HepG2 (cell line): ENCODE results near the gene P2RX5. TPM values are rescaled to one million over a fixed set of nuclear protein-coding genes. Genes with fewer than 3 reads are reported as not detected.

ENCODE experiments used
- CBX2 ChIP-seq, 2 experiments: fragments of 200-600 bp in 1 of 2; sonication (generic); formaldehyde crosslinking in 1 of 2; IDR thresholded peaks; 2 replicates each; pipeline versions ENCODE4 v1.7.0 to v1.8.1; 2018 to 2022; ENCODE audit warnings: low read depth in 2 of 2, low read length in 1 of 2, mild to moderate bottlenecking in 1 of 2, missing genetic modification reagents in 1 of 2
- EP300 ChIP-seq, 3 experiments: sonication (generic) in 1 of 3; formaldehyde crosslinking in 1 of 3; IDR thresholded peaks; 2 replicates each; pipeline versions ENCODE4 v1.5.1 to v1.6.1; 2011 to 2020; ENCODE audit warnings: low read depth in 2 of 3, low read length in 2 of 3, borderline replicate concordance in 1 of 3, improper control_type of control experiment in 1 of 3, mild to moderate bottlenecking in 1 of 3, missing genetic modification reagents in 1 of 3, moderate library complexity in 1 of 3
- HIC2 ChIP-seq: sonication (generic); formaldehyde crosslinking; IDR thresholded peaks from 2 replicates; pipeline ENCODE4 v1.9.0; 2022; ENCODE audit warnings: low read depth, missing genetic modification reagents
- IKZF5 ChIP-seq: IDR thresholded peaks from 2 replicates; pipeline ENCODE4 v1.6.1; 2018; ENCODE audit warnings: missing genetic modification reagents, mild to moderate bottlenecking, missing compliant biosample characterization
- JUN ChIP-seq: sonication (generic); formaldehyde crosslinking; IDR thresholded peaks from 2 replicates; pipeline ENCODE4 v1.4.0; 2020; ENCODE audit warnings: mild to moderate bottlenecking, missing genetic modification reagents
- KLF13 ChIP-seq: sonication (generic); formaldehyde crosslinking; IDR thresholded peaks from 2 replicates; pipeline ENCODE4 v1.4.0; 2020; ENCODE audit warnings: mild to moderate bottlenecking, missing genetic modification reagents
- LCORL ChIP-seq, 2 experiments: fragments of 450-650 bp in 1 of 2; sonication (generic) in 1 of 2; formaldehyde crosslinking in 1 of 2; IDR thresholded peaks; 2 replicates each; pipeline versions ENCODE4 v1.5.0 to v1.6.1; 2017 to 2020; ENCODE audit warnings: antibody characterized with exemption in 1 of 2, missing genetic modification reagents in 1 of 2
- MEIS2 ChIP-seq: sonication (generic); formaldehyde crosslinking; IDR thresholded peaks from 2 replicates; pipeline ENCODE4 v1.9.0; 2021; ENCODE audit warnings: mild to moderate bottlenecking, missing genetic modification reagents
- SMARCC2 ChIP-seq: fragments of 450-650 bp; IDR thresholded peaks from 2 replicates; pipeline ENCODE4 v1.6.1; 2017; ENCODE audit warnings: antibody characterized with exemption, mild to moderate bottlenecking
- TFAP4 ChIP-seq: sonication (generic); IDR thresholded peaks from 2 replicates; pipeline ENCODE4 v1.6.1; 2016; ENCODE audit warnings: low read depth, borderline replicate concordance
- TMF1 ChIP-seq: sonication (generic); formaldehyde crosslinking; IDR thresholded peaks from 2 replicates; pipeline ENCODE4 v1.8.1; 2022; ENCODE audit warnings: low read depth, missing genetic modification reagents
- ZBTB49 ChIP-seq: sonication (generic); formaldehyde crosslinking; IDR thresholded peaks from 2 replicates; pipeline ENCODE4 v1.4.0; 2020; ENCODE audit warnings: missing genetic modification reagents, borderline replicate concordance
- ZKSCAN8 ChIP-seq: IDR thresholded peaks from 2 replicates; pipeline ENCODE4 v1.6.1; 2016; ENCODE audit warnings: borderline replicate concordance, missing genetic modification reagents, missing compliant biosample characterization
- ZNF572 ChIP-seq: sonication (generic); formaldehyde crosslinking; IDR thresholded peaks from 2 replicates; pipeline ENCODE4 v1.5.1; 2020; ENCODE audit warnings: mild to moderate bottlenecking, missing genetic modification reagents
- ZNF878 ChIP-seq: sonication (generic); formaldehyde crosslinking; IDR thresholded peaks from 2 replicates; pipeline ENCODE4 v1.8.1; 2023; ENCODE audit warnings: mild to moderate bottlenecking, missing genetic modification reagents, moderate library complexity
- polyA plus RNA-seq, 8 experiments: library from polyadenylated mRNA; depleted of rRNA in 3 of 8; stranded (reverse) in 7 of 8; unstranded in 1 of 8; fragments of >200 nt; fragmentation: Illumina TruSeq in 4 of 8; extraction: Trizol in 4 of 8; gene quantifications; 2 replicates each; pipeline versions ENCODE4 v1.2.1 to v1.2.3, GENCODE V29; 2011 to 2016; ENCODE audit warnings: low read depth in 4 of 8, missing spikeins in 1 of 8, mixed read lengths in 1 of 8; ENCODE audit not compliant: insufficient read depth in 1 of 8
- total RNA-seq, 5 experiments: library from RNA; depleted of rRNA; stranded (reverse); fragments of >200 nt; fragmentation: Illumina TruSeq; extraction: Trizol; gene quantifications; 2 replicates each; pipeline ENCODE4 v1.2.3, GENCODE V29; 2016; ENCODE audit warnings: low read depth in 1 of 5
- TF ChIP-seq, protein P1 (sequence below): sonication (generic); formaldehyde crosslinking; IDR thresholded peaks from 2 replicates; pipeline ENCODE4 v1.4.0; 2020; ENCODE audit warnings: missing genetic modification reagents
- TF ChIP-seq, protein P2 (sequence below): sonication (generic); formaldehyde crosslinking; IDR thresholded peaks from 2 replicates; pipeline ENCODE4 v1.8.0; 2022; ENCODE audit warnings: missing genetic modification reagents, low read depth, mild to moderate bottlenecking, borderline replicate concordance

P2RX5 gene
- total and polyA plus RNA-seq, 2 of the 13 experiments (the other 11 are each of a cell fraction or from before 2014, with no cell fraction given) = 0.95 to 1.7 TPM

DNA sequence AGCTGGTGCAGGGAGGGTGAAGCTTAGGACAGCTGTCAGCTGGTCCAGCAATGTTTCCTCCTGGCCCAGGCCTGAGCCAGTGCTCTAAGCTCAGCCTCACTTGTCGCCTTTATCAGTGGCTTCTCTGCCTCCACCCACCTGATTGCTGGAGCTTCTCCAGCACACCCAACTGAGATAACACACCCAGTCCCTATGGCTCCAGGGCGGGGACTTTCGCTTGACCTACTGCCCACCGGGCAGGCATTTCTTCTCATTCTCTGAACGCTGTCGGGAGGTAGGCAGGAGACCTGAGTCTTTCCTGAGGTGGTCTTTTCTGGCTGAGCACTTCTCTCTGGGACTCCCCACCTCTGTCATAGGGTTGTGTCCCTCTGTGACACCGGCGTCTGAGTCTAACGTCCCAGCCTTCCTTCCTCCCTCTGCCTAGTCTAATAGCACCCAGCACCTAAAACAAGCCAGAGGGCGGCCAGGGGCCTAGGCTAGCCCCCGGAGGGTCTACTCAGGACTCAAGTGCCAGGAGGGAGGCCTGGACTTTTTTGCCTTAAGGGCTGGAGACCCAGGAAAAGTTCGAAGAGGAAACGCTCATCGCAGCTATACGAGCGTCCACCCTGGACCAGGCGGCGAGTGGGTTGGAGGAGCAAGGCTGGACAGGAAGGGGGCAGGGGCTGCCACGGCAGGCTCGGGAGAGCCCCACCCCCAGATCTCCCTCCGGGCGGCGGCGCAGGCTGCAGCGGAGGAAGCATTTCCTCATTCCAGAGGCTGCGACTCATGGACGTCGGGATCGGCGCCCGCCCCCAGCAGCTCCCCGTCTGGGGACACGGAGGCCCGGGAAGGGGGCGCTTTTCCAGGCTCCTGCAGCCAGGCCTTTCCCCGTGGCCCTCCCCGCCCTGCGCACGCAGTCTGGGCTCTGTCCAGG lies 28.3 kb downstream of the P2RX5 start (continued):
- TF ChIP-seq ZNF572 (CRISPR knock-in tag) (no peak; the same call in 1 of the 2 replicates), KLF13 (no peak), ZNF878 (0 out of 2 replicates have a peak, but pooled peaks have one; percentile 32), SMARCC2 (no peak), ZKSCAN8 (CRISPR knock-in tag) (no peak), CBX2 (IDR thresholded peaks at IDR 0.05; ENCODE audit: low read depth, low read length) (no peak), CBX2 (CRISPR knock-in tag; IDR thresholded peaks at IDR 0.05; ENCODE audit: low read depth) (no peak), TFAP4 (peak; percentile 62; the same call in 1 of the 2 replicates), EP300 (IDR thresholded peaks at IDR 0.05; ENCODE audit: low read depth in 2 of 2, low read length in 2 of 2) (0 out of 4 replicates have a peak, but pooled peaks of 1 of the 2 experiments have one; percentile 5), EP300 (CRISPR knock-in tag; IDR thresholded peaks at IDR 0.05; ENCODE audit: borderline replicate concordance) (0 out of 2 replicates have a peak, but pooled peaks have one; percentile 5), JUN (peak; percentile 83), MEIS2 (CRISPR knock-in tag) (no peak), ZBTB49 (CRISPR knock-in tag) (no peak), TMF1 (CRISPR knock-in tag) (peak; percentile 24; the same call in 1 of the 2 replicates), IKZF5 (peak; percentile 35), LCORL (IDR thresholded peaks at IDR 0.05) (no peak), LCORL (CRISPR knock-in tag; IDR thresholded peaks at IDR 0.05) (peak; percentile 72), HIC2 (CRISPR knock-in tag) (no peak)
- TF ChIP-seq, protein P1, sequence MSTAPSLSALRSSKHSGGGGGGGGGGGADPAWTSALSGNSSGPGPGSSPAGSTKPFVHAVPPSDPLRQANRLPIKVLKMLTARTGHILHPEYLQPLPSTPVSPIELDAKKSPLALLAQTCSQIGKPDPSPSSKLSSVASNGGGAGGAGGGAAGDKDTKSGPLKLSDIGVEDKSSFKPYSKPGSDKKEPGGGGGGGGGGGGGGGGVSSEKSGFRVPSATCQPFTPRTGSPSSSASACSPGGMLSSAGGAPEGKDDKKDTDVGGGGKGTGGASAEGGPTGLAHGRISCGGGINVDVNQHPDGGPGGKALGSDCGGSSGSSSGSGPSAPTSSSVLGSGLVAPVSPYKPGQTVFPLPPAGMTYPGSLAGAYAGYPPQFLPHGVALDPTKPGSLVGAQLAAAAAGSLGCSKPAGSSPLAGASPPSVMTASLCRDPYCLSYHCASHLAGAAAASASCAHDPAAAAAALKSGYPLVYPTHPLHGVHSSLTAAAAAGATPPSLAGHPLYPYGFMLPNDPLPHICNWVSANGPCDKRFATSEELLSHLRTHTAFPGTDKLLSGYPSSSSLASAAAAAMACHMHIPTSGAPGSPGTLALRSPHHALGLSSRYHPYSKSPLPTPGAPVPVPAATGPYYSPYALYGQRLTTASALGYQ (CRISPR knock-in tag) = no peak
- TF ChIP-seq, protein P2, sequence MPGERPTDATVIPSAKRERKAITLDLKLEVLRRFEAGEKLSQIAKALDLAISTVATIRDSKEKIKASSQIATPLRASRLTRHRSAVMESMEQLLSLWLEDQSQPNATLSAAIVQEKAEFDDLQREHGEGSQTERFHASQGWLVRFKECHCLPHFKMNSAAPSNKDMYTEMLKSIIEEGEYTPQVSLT = no peak
